RPMI8226 (cell line): ENCODE results near the gene WIF1.
A peak's percentile ranks its signal among the peaks of the same experiment; 100 is the strongest.

ENCODE experiments used
- DNase-seq: peaks from one replicate; pipeline ENCODE4 v3.0.0-alpha.2; 2015

WIF1 gene

DNA sequence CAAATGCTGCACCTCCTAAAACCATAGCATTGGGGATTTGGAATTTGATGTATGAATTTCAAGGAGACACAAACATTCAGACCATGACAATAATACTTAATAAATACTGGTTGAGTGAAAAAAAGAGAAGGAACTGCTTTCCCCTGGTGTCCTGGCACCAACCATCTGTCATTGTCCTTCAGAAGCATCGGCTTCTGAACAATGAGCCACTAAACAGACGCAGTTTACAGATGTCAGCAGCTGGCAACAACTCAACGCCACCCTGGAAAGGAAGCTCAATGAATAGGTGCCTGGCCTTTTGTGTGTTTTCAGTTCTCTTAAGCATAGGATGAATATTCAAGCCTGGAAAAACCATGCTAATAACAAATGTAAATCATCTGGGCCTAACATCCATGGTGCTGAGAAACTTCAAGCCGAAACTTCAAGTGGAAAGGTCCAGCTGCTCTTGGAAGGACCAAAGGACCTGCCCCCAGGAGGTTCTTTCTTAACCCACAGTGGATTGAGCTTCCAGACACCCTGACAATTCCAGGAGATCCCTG, 101.3 kb downstream of the WIF1 start:
- peak; percentile 5 for DNase-seq

DNA sequence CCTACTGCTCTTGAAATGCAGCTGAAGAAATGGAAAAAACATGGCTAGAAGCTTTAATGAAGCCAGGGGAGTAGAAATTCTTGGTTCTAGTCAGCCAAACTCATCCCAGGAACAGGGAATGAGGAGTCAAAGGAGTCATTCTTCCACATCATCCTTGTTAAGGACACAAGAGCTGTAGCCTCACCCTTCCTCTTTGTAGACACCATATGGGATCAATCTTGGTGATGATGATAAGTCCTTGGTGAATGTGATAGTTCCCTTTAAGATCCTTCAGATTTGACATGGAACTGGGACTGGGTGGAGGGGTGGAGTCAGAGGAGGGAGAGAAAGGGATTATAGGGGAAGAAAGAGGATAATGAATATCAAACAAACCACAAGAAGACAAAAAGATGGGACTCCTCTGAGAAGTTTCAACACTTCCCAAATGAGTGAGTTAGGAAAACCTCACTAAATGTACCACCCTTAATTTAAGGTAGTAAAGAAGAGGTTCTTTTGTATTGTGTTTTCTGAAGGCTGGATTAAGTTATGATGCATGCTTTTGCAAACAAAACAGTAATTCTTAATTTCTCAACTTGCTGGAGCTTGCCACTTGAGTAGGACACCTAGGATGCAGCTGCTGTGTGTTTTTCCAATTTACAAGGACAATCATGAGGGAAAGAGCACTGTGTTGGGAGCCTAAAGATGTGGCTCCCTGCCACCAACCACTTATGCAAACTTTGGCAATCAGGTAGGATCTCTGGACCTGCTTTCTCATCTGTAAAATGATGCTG, 104.0 kb downstream of the WIF1 start:
- DNase-seq: no peak

DNA sequence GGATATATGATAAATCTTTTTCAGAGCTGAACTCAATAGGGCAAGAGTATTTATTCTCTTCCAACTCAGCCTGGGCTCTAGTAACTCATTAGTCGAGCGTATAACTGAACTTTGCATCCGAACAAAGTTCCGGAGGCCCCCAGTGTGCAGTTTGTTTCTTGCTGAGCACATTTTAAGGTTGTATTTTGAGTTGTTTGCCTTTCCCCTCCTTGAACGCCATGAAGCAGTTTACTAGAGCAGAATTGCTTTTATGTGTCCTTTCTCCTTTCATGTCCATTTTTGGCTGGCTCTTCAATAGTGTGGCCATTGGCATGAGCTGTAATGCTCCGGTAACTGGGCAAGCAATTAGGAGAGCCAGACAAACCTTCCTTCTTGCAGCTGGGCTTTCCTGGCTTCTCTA, 105.3 kb downstream of the WIF1 start:
- no peak for DNase-seq

DNA sequence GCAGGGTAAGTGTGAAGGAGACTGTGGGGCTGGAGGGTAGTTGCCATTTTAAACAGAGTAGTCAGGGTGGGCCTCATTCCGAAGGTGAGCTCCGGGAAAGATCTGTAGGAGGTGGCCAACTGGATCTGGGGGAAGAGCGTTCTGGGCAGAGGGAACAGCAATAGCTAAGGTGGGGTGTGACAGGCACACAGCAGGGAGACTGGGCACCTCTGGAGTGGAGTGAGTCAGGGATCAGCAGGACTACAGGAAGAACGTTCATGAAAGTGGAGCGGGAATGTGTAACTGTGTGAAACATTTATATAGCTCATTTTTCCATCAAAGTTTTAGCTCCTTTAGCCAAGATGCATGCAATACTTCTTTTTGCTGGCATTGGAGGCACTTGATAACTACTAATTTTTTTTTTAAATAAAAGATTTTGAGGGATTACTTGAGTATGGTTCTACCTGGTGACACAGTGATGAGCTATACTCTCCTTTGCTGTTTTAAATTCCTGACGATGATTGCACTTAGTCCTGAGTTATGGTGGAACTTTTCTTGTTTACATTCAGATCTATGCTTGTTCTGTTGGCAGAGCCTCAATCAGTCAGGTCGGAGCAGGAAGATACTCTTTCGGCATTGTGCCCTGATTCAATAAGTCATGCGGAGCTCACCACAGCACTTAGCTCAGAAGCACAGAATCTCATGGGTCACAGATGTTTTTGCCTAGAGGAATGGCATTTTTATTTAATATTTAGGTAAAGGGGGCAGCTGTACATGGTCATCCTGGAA, 106.4 kb downstream of the WIF1 start:
- DNase-seq: no peak

DNA sequence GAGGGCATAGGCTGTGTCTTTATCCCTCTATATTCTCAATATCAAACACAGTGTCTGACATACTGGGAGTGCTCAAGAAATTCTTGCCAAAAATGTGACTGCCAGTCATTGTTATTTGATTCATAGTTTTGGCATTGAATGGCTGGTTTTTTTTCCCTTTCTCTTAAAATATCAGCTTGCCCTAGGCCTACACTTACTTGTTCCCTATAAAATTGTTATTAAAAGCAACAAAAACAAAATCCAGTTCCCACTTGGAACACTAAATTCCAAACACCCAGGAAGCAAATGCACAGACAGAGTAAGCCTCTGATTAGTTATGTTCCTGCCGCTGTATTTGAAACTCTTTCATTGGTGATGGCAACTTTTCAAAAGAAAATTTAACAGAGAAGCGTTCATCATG, 110.7 kb downstream of the WIF1 start:
- DNase-seq: no peak

DNA sequence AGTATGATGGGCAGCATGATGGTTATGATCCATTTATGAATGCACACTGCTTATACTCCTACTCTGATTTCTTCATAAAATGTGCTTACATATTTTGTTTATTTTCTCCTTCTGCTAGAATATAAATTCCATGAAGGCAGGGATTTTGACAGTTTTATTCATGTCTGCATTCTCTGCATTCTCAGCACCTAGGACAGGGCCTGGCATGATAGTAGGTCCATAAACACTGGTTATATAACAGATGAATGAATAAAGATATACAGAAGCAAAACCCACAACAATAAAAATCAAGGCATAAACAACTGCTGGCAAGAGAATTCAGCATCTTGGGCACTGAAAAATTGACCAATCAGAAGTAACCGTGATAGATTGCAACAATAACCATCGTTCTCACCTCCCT, 115.4 kb downstream of the WIF1 start:
- DNase-seq: no peak

DNA sequence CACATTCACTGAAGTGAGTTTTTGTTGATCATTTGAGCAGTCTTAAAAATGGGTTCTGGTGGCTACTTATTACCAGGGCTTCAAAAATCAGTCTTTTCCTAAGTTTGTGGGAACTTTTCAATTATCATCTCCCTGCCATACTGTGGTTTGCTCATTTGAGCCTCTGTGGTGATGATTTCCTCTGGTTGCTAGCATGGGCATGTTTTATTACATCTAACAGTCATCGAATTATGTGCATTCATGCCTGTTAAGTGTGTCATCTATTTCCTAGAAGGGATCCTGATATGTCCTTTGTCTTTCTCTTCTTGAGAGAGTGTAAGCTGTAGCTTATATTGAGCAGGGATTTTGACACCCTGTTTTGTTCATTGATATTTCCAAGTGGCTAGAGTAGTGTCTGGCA, 116.8 kb downstream of the WIF1 start:
- DNase-seq: no peak
